ENCODE results near the gene CDCA7L. TPM values are rescaled to one million over a fixed set of nuclear protein-coding genes. Genes with fewer than 3 reads are reported as not detected.
"Not testable (repeated sequence)": the region's sequence is repeated elsewhere in the genome, so short reads cannot be mapped to it uniquely, and the experiment has no call there.

Gene CDCA7L
- total RNA-seq, 1 donor: 46.3 TPM

DNA sequence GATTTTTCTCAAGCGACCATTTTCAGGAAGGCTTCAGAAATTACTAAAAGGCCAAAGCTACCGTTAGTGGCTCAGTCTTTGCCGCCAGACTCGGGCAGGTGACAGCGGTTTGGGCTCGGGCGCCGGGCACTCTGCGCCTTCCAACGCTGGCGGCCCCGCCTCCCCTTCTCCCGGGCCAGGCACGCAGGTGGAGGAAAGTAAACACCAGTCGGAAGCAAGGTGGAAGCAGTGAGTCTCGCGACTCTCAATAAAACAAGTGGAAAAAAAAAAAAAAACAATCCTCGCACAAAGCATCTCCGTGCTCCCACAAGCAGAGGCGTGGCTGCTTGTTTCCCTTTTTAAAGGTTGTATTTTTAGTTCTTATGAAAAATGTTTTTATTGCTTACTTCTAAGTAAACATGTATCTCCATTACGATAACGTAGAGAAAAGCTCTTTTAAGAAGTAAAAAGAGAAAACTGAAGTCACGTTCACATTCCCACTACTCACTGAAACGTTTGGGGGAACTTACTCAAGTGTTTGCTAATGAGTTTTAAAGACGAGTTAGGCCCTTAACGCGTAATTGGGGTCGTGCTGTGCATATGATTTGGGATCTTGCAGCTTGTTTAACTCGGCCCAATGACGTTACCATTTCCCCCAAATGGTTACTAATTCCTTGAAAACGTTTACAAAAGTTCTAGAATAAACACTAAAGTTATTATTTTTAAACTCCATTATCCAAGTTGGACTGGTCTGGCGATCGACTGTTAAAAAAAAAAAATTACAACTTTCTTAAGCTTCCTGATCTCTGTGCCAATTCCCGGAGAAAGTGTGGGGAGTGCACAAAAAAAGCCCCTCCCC, 864 bp downstream of the CDCA7L start:
- DNase-seq (ENCODE audit: low read depth in 2 of 3, low spot score in 2 of 3): peak in 2 of 3 donors; percentile 60 to 70

DNA sequence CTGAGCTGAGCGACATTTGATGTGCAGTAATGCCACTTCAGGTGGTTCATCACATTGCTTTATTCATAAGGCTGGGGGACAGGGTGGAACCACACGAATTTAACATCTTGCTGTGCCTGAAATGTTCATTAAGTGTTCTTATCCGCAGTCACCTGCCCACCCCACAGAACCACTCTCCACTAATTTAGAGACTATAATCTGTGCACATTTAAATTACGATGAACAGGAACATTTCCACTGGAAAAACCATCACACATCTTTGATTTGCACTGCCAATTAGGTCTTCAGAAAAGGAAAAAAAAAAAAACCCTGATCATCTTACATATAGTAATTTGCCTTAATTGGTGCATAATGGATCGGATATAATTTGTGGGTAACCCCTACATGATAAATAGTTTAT, 2.3 kb downstream of the CDCA7L start:
- DNase-seq (ENCODE audit: low read depth in 2 of 3, low spot score in 2 of 3): no peak

GRCh38 chr7:21942955-21943354, 2.7 kb downstream of the CDCA7L start:
- DNase-seq (ENCODE audit: low read depth in 2 of 3, low spot score in 2 of 3): no peak

DNA sequence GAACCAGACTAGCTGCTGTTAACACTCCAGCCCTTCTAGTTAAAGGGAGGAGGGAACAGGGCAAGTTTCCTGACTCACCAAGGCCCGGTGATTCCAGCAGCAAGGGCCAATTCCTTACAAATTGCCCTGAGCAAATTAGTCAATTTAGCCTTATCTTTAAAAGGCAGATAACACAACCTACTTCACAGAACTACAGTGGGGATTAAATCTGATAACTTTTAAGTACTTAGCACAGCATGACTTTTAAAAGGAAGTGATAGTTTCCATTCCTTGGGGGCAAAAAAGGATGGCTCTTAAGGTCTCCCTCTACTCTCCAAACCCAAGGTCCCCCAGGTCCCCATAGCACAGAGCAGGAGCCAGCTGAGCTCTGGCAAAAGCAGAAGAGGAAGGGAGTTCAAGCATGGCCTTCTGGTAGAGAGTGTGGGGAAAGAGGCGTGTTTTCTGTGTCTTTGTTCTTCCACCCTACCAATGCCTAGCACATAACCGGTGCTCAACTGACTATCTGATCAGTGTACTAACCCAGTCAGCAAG, 4.0 kb downstream of the CDCA7L start:
- DNase-seq (ENCODE audit: low read depth in 2 of 3, low spot score in 2 of 3): peak in 1 of 3 donors; percentile 46

- DNase-seq (ENCODE audit: low read depth in 2 of 3, low spot score in 2 of 3): no peak
Measured at GRCh38 chr7:21939858-21940372, 5.8 kb downstream of the CDCA7L start.

DNA sequence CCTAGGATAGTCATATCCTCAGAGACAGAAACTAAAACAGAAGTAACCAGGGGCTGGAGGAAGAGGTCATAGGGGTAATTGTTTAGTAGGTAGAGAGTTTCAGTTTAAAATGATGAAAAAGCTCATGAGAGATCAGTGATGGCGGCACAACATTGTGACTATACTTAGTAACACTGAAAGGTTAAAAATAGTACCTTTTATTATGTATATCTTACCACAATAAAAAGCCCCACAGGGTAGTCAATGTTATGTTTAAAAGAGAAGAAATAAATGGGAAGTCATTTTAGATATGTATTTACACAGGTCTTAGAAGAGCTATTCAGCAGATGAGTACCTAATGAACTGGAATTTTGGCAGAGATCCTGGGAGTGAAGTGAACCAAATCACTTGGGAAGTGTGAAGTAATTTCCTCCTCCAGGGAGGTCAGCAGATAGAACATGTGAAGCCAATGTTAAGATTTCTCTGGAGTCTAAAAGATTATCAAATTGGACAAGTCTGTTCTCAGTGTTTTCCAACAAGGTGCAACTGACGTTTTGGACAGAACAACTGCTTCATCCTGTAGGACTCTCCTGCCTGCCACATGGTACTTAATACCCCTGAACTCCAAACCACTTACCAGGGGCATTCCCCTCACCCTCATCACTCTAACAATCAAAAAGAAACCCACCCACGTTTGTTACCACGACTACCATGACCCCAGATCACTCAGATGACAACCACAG, 6.4 kb downstream of the CDCA7L start:
- no peak for DNase-seq (ENCODE audit: low read depth in 2 of 3, low spot score in 2 of 3)

DNA sequence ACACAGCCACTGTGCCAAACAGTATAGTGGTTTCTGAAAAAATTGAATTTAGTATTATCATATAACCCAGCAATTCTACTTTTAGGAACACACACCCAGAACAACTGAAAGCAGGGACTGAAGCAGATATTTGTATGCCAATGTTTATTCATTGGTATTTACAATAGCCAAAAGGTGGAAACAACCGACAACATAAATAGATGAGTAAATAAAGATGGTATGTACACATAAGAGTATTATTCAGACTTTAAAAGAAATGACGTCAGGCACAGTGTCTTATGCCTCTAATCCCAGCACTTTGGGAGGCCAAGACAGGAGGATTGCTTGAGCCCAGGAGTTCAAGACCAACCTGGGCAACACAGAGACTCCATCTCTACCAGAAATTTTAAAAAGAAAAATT, 7.2 kb downstream of the CDCA7L start:
- DNase-seq (ENCODE audit: low read depth in 2 of 3, low spot score in 2 of 3): no peak

DNA sequence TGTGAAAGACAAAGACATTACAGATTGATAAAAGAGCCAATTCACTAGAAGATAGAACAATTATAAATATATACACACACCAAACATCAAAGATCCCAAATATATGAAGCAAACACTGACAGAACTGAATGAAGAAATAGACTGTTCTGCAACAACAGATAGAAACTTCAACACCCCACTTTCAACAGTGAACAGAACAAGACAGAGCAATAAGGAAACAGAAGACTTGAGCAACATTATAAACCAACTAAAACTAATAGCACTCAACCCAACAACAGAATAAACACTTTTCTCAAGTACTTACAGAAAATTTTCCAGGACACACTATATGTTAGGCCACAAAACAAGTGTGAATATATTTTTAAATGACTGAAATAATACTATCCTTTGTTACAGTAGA, 10.9 kb downstream of the CDCA7L start:
- no peak for DNase-seq (ENCODE audit: low read depth in 2 of 3, low spot score in 2 of 3)

GRCh38 chr7:21933293-21933692, 12.4 kb downstream of the CDCA7L start:
- not testable (repeated sequence) for DNase-seq (ENCODE audit: low read depth in 2 of 3, low spot score in 2 of 3)

DNA sequence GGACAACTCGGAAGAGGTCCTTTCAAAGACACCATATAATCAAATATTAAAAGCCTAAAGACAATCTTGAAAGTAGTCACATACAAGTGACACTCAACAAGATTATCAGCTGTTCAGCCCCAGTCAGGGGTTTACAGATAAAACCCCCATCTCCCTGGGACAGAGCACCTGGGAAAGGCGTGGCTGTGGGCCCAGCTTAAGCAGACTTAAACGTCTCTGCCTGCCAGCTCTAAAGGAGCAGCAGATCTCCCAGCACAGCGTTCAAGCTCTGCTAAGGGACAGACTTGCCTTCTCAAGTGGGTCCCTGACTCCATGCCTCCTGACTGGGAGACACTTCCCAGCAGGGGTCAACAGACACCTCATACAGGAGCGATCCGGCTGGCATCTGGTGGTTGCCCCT, 18.0 kb downstream of the CDCA7L start:
- no peak for DNase-seq (ENCODE audit: low read depth in 2 of 3, low spot score in 2 of 3)

GRCh38 chr7:21926448-21926847, 19.3 kb downstream of the CDCA7L start:
- DNase-seq (ENCODE audit: low read depth in 2 of 3, low spot score in 2 of 3): no peak

DNA sequence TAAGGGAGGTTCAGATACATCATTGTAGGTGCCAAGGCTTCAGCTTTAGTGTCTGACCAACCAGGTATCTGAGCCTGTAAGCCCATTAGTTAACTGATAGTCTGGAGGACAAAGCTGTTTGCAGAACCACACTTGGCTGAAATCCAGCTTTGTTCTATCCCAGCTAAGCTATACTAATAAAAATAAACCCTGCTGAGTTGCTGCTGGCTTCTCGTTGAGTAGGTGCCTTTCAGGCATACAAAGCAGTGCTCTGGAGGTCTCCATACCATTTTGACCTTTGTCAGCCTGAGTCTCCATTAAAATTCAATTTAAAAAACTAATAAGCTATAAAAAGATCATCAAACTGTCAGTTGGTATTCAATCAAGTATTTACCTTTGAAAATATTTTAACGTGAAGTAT, 22.0 kb downstream of the CDCA7L start:
- DNase-seq (ENCODE audit: low read depth in 2 of 3, low spot score in 2 of 3): no peak

- DNase-seq (ENCODE audit: low read depth in 2 of 3, low spot score in 2 of 3): no peak
Measured at GRCh38 chr7:21922605-21923004, 23.1 kb downstream of the CDCA7L start.

DNA sequence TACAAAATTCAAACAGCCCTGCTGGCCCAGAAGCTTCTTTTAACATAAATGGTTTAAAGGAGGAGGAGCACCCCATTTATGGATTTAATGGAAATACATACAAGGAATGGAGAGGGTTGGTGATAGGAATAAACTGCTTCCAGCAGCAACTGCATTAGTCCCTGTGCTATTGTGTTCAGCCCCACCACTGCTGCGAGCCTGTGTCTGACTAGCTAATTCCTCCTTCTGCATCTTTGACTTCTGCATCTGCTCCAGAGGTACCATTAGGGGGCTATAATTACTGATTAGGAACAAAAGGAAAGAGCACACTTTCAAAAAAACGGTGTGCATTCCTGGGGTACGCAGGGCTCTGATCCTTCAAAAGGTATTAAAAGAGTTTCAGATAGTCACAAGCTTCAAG, 24.8 kb downstream of the CDCA7L start:
- no peak for DNase-seq (ENCODE audit: low read depth in 2 of 3, low spot score in 2 of 3)

- DNase-seq (ENCODE audit: low read depth in 2 of 3, low spot score in 2 of 3): no peak
Measured at GRCh38 chr7:21918216-21918615, 27.5 kb downstream of the CDCA7L start.

DNA sequence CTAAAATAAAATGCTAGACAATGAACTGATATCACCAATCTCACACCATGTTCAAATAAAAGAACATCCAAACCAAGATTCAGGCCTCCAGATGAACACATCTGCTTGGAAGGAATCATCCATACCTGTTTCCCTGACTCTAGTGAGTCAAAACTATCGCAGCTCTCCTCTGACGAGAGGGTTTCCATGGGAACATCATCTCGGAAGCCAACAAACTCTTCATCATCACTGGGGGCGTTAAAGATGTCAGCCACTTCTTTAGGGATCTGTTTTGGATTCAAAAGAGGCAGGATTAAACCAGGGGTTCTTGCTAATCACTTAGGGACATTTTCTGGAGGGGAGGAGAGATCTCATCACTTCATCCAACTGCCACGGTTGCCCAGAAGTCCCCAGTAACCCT, 29.1 kb downstream of the CDCA7L start:
- DNase-seq (ENCODE audit: low read depth in 2 of 3, low spot score in 2 of 3): no peak

DNA sequence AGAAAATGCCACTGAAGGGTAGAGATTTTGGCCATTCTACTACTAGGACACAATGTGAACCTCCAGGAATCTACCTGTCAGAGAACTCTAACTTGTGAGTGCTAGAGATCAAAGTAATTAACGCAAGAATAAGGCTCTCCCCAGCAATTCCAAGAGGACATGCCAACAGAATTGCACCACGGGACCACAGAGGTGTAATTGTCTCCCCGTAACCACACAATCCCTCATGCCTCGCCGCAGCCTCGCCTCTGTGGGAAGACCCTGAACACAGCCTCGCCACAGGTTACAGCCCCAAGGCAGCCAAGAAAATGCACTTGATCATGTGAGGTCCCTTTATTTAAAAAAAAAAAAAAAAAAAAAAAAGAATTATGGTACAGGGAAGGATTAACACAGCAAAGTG, 29.5 kb downstream of the CDCA7L start:
- DNase-seq (ENCODE audit: low read depth in 2 of 3, low spot score in 2 of 3): no peak

GRCh38 chr7:21915140-21915539, 30.6 kb downstream of the CDCA7L start:
- no peak for DNase-seq (ENCODE audit: low read depth in 2 of 3, low spot score in 2 of 3)

DNA sequence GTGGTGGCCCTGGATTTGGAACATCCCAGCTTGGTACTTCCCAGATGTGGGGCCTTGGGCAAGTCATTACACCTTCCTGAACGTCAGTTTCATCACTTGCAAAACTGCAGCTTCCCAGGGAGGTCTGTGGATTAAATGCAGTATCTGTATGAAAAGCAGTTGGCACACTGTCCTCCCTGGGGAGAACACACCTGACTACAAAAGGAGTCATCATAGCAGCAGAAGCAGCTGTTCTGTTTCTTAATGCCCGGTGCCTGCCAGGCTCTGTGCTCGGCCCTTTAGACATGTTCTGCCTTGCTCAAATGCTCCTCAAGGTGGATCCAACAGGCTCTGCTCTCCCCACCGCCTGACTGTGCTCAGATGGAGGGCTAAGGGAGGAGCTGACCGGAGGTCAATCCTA, 31.0 kb downstream of the CDCA7L start:
- DNase-seq (ENCODE audit: low read depth in 2 of 3, low spot score in 2 of 3): no peak

DNA sequence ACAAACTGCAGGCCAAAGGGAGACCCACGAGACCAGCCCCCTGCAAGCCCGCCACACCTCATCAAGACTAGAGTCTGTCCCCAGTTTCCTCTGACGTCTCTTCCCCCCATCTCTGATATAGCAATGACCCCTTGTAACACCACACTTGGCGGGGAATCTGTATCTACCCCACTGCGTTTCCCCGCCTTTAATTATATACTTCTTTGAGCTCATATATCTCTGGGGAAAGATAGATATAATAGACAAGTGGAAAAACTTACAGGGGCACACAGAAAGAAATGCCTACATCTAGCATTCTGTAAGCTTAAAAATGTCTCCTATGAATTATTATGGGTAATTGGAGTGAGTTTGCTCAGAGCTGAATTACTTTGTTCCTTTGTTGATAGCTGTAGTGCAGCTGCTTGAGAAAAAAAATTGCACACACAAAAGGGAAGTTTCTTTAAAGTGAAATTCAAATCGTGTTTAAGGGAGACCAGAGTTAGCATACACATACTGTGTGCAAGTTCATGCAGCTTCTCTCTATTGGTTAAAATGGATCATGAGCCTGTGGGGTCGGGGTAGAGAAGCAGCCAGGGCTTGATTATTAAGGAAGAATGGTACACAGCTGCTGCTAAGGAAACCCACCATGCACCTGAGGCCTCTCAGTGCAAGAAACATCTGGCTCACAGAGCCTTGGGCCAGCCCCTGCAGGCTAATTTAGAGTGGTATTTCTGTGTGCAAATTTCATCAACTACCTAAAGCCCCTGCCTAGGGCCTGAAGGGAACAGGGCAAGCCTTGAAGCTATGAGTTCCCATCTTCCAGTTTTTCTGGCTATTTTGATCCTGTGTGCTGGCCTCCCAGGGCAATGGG, 32.5 kb downstream of the CDCA7L start:
- peak in 1 of 3 donors; percentile 34 for DNase-seq (ENCODE audit: low read depth in 2 of 3, low spot score in 2 of 3)

DNA sequence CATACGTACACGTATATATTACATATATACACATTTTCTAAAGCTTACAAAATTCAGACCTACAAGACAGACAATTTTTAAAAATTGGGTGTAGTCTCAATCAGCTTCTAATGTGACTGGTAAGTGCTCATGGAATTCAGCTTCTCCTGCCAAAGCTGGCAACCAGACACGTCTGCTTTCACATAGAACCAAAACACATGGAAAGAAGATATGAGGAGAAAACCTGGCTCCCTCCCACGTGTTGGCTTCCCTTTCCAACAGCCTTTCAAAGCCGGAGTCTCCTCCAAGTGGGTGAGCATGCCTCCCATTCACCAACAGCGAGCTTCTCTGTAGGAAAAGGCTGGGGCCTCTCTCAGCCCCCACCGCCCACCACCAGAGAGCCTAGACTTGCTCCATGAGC, 33.4 kb downstream of the CDCA7L start:
- DNase-seq (ENCODE audit: low read depth in 2 of 3, low spot score in 2 of 3): no peak
